Measurements from ENCODE around the gene EFCAB14.
"Not testable (repeated sequence)": the region's sequence is repeated elsewhere in the genome, so short reads cannot be mapped to it uniquely, and the experiment has no call there.

The EFCAB14 gene

DNA sequence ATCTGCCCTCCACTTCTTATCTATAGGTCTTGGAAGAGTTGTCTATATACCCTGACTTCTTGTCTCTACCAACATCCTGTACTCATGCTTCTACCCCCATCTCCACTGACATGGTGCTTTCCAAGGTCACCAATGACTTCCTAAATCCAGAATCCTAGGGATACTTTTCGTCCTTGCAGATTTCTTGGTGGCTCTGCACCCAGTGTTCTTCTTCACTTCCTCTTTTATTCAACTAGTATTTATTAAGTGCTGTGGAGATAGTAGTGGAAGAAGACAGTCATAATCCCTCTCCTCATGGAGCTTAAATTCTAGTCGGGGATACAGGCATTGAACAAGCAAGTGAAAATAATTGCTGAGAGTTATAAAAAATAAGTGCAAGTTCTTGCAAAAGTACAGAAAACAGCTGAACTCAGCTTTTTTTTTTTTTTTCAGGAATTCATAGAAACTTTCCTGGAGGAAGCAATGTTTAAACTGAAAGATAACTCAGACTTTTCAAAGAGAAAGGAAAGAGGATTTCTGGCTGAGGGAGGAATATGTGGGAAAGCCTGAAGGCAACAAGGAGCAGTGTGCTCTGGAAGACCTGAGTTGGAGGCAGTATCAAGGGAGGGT lies 41.7 kb upstream of the EFCAB14 start:
- TF ChIP-seq, protein P1, sequence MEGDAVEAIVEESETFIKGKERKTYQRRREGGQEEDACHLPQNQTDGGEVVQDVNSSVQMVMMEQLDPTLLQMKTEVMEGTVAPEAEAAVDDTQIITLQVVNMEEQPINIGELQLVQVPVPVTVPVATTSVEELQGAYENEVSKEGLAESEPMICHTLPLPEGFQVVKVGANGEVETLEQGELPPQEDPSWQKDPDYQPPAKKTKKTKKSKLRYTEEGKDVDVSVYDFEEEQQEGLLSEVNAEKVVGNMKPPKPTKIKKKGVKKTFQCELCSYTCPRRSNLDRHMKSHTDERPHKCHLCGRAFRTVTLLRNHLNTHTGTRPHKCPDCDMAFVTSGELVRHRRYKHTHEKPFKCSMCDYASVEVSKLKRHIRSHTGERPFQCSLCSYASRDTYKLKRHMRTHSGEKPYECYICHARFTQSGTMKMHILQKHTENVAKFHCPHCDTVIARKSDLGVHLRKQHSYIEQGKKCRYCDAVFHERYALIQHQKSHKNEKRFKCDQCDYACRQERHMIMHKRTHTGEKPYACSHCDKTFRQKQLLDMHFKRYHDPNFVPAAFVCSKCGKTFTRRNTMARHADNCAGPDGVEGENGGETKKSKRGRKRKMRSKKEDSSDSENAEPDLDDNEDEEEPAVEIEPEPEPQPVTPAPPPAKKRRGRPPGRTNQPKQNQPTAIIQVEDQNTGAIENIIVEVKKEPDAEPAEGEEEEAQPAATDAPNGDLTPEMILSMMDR (IDR thresholded peaks at IDR 0.05; ENCODE audit: low read depth, low read length) = no peak
- no peak for DNase-seq
- Histone ChIP-seq H3K9me3 (no peaks in the 10 kb centered on the region), H3K4me1 (no peaks in the 10 kb centered on the region), H3K27me3 (no peaks in the 10 kb centered on the region), H3K36me3 (no peaks in the 10 kb centered on the region), H3K4me3 (ENCODE audit: low read depth, low read length) (no peak overlapping the region)

DNA sequence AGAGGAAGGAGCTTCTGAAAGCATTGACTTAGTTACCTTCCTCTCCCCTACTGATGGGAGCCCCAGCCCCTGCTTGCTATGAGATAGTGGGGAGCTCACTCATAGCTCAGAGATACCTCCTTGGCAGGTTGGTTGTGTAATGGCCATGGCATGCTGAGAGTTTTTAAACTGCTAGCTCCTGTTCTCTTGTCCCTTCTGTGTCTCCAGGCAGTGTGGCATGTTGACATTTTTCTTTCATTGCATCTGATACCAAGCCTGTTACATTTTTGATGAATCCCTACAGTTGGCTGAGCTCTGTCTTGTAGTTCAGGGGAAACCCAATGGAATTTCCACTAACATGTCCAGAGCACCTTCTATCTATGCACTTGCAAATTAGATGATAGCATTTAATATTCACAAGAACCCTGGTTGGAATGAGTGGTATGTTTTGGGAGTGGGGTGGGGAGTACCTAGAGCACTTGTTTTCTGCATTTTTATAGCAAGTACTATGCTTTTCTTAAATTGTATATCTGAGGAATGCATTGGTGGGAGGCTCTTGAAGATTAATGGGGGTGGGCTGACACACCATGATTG lies 39.1 kb upstream of the EFCAB14 start:
- no peaks in the 10 kb centered on the region for H3K4me1 ChIP-seq
- no peaks in the 10 kb centered on the region for H3K36me3 ChIP-seq
- DNase-seq = no peak
- TF ChIP-seq, protein P1 (IDR thresholded peaks at IDR 0.05; ENCODE audit: low read depth, low read length) = no peak
- no peaks in the 10 kb centered on the region for H3K9me3 ChIP-seq
- H3K4me3 ChIP-seq (ENCODE audit: low read depth, low read length) = no peak overlapping the region
- H3K27me3 ChIP-seq = no peaks in the 10 kb centered on the region

DNA sequence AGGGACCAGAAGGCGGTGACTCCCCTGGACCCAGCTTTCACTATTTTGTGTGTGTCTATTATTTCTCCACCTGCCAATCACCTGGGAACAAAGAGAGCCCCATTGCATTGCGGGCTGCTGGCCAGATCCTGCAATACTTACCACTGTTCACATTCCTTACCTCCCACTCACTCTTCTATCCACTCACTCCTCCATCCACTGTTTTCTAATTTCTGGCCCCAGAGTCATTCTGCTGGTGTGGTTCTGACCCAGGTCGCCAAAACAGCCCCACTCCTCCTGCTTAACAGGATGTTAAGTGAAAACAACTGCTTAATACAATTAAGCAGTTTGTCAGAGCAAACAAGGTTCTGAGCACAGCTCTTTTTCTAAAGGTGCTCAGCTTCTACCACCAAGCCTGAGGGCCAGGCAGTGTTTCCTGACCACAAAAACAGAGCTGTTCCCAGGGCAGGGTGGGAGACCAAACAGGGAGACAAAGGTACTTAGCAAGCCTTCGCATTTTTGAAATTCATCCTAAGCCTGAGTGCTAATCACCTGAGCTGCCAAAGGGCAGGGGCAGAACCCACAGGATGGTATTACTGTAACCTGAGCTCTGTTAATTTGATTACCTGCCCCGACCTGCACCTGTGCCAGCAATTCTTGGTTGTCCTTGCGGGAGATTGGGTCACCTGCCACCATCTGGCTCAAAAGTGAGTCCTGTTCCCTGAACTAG lies 38.5 kb upstream of the EFCAB14 start:
- Histone ChIP-seq H3K36me3 (no peaks in the 10 kb centered on the region), H3K4me1 (no peaks in the 10 kb centered on the region), H3K9me3 (no peaks in the 10 kb centered on the region), H3K27me3 (no peaks in the 10 kb centered on the region), H3K4me3 (ENCODE audit: low read depth, low read length) (no peak overlapping the region)
- TF ChIP-seq, protein P1 (IDR thresholded peaks at IDR 0.05; ENCODE audit: low read depth, low read length) = no peak
- DNase-seq = no peak

DNA sequence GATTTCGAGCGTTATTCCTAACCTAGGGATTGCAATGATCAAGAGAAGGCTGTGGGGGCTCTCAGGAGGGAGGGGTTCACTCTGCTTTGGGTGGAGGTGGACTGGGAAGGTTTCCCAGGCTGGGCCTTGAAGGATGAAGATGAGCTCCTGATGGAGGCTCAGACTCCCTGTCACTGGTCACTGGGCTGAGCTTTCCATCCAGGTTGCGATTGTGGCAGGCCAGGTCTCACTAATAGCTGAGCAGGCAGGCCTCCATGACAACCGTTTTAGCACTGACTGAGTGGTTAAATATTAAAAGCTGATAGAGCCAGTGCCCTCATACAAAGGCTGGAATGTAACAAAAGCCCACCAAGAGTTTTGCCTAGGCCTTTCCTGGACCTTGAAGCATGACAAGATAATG lies 36.2 kb upstream of the EFCAB14 start:
- no peaks in the 10 kb centered on the region for H3K4me1 ChIP-seq
- TF ChIP-seq, protein P1 (IDR thresholded peaks at IDR 0.05; ENCODE audit: low read depth, low read length) = no peak
- no peaks in the 10 kb centered on the region for H3K36me3 ChIP-seq
- DNase-seq = no peak
- H3K4me3 ChIP-seq (ENCODE audit: low read depth, low read length) = no peak overlapping the region
- H3K27me3 ChIP-seq = no peaks in the 10 kb centered on the region
- no peaks in the 10 kb centered on the region for H3K9me3 ChIP-seq

DNA sequence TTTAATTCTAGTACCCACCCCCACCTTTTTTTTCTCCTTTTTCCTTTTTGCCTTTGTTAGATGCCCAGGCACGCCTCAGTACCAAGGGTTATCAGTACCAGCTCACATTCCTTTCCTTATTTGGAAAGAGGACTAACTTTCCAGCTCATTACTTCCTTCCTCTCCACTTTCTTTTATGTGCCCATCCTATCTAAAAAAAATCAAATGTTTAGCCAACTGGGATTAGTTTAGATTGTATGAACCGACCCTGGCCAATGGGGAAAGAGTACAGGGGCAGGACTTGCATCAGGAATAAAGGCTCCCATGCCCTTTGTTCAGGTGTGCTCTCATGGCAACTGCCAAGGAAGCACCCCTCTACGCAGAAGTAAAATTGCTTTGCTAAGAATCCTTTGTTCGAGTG lies 35.8 kb upstream of the EFCAB14 start:
- H3K9me3 ChIP-seq; H3K4me1 ChIP-seq; H3K4me3 ChIP-seq (ENCODE audit: low read depth, low read length); H3K36me3 ChIP-seq; H3K27me3 ChIP-seq; DNase-seq: not testable (repeated sequence)

DNA sequence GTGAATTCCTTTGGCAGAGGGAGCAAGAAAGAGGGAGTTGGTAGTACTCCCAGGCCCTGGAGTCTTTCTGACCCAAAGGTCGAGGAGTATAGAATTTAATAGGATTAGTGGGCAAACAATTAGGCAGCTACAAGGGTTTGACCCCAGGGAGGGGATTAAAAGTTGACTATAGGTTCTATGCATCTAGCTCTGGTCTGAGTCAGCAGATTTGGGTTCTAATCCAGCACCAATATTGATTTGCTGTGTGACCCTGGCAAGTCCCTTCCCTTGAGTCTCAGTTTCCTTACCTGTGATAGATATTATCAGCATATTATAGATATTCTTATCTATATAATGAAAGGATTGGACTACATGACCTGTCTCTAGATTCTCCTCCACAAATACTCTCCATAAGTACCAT lies 35.1 kb upstream of the EFCAB14 start:
- no peaks in the 10 kb centered on the region for H3K27me3 ChIP-seq
- H3K9me3 ChIP-seq = no peaks in the 10 kb centered on the region
- H3K4me1 ChIP-seq = no peaks in the 10 kb centered on the region
- TF ChIP-seq, protein P1 (IDR thresholded peaks at IDR 0.05; ENCODE audit: low read depth, low read length) = no peak
- DNase-seq = no peak
- H3K36me3 ChIP-seq = no peaks in the 10 kb centered on the region
- H3K4me3 ChIP-seq (ENCODE audit: low read depth, low read length) = no peak overlapping the region

Data from BE2C (cell line).